ENCODE measurements around the gene PALLD.

The PALLD gene

GRCh38 chr4:168874083-168874482, 377.2 kb downstream of the PALLD start:
- DNase-seq (ENCODE audit: low read depth in 2 of 2) = no peak

GRCh38 chr4:168876106-168876505, 379.3 kb downstream of the PALLD start:
- no peak for DNase-seq (ENCODE audit: low read depth in 2 of 2)

- no peak for DNase-seq (ENCODE audit: low read depth in 2 of 2)
Measured at GRCh38 chr4:168877511-168878491, 380.9 kb downstream of the PALLD start.

GRCh38 chr4:168878623-168879022, 381.8 kb downstream of the PALLD start:
- DNase-seq (ENCODE audit: low read depth in 2 of 2) = no peak

GRCh38 chr4:168879188-168879587, 382.3 kb downstream of the PALLD start:
- DNase-seq (ENCODE audit: low read depth in 2 of 2) = no peak

GRCh38 chr4:168880072-168880675, 383.3 kb downstream of the PALLD start:
- DNase-seq (ENCODE audit: low read depth in 2 of 2) = no peak

GRCh38 chr4:168880811-168881595, 384.2 kb downstream of the PALLD start:
- no peak for DNase-seq (ENCODE audit: low read depth in 2 of 2)

GRCh38 chr4:168881781-168882420, 385.0 kb downstream of the PALLD start:
- no peak for DNase-seq (ENCODE audit: low read depth in 2 of 2)

GRCh38 chr4:168882650-168883233, 385.9 kb downstream of the PALLD start:
- no peak for DNase-seq (ENCODE audit: low read depth in 2 of 2)

GRCh38 chr4:168883513-168883912, 386.7 kb downstream of the PALLD start:
- DNase-seq (ENCODE audit: low read depth in 2 of 2) = no peak

GRCh38 chr4:168884251-168885124, 387.6 kb downstream of the PALLD start:
- DNase-seq (ENCODE audit: low read depth in 2 of 2) = no peak

- no peak for DNase-seq (ENCODE audit: low read depth in 2 of 2)
Measured at GRCh38 chr4:168885400-168885799, 388.5 kb downstream of the PALLD start.

GRCh38 chr4:168886351-168886750, 389.5 kb downstream of the PALLD start:
- DNase-seq (ENCODE audit: low read depth in 2 of 2) = no peak

GRCh38 chr4:168887809-168888208, 391.0 kb downstream of the PALLD start:
- no peak for DNase-seq (ENCODE audit: low read depth in 2 of 2)

GRCh38 chr4:168888715-168889215, 391.9 kb downstream of the PALLD start:
- no peak for DNase-seq (ENCODE audit: low read depth in 2 of 2)

GRCh38 chr4:168891086-168891485, 394.2 kb downstream of the PALLD start:
- DNase-seq (ENCODE audit: low read depth in 2 of 2) = no peak

GRCh38 chr4:168891688-168892087, 394.8 kb downstream of the PALLD start:
- no peak for DNase-seq (ENCODE audit: low read depth in 2 of 2)

GRCh38 chr4:168892475-168892874, 395.6 kb downstream of the PALLD start:
- no peak for DNase-seq (ENCODE audit: low read depth in 2 of 2)

GRCh38 chr4:168893205-168893604, 396.4 kb downstream of the PALLD start:
- no peak for DNase-seq (ENCODE audit: low read depth in 2 of 2)

GRCh38 chr4:168893807-168894206, 397.0 kb downstream of the PALLD start:
- no peak for DNase-seq (ENCODE audit: low read depth in 2 of 2)
